GM18511 (cell line): ENCODE measurements around the gene PKN2.
A peak's percentile ranks its signal among the peaks of the same experiment; 100 is the strongest.
"Not testable (repeated sequence)": the region's sequence is repeated elsewhere in the genome, so short reads cannot be mapped to it uniquely, and the experiment has no call there.

Source experiments
- ATAC-seq: cut with Tn5 transposase; IDR thresholded peaks from one replicate; pipeline ENCODE4 v1.9.1; 2021; ENCODE audit warnings: mild to moderate bottlenecking, moderate library complexity; ENCODE audit not compliant: unreplicated experiment

The PKN2 gene

DNA sequence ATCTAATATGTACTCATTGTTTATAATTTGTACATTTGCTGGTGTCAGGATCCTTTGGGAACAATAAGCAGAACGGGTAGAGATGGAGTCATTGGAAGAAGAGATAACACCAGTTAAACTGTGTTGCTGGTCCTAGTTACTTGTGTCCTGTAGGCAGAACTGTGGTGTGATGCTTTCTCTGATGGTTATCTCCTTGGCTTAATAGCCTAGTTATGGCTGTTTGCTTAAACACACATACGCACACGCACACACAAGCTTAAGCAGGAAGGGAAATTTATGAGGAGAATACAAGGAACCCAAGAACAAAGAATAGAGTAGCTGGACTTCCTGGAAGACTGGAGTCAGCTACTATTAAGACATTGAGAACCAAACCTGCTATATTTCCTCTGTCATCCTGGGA lies 5.7 kb upstream of the PKN2 start:
- ATAC-seq = no peak

- no peak for ATAC-seq
Measured at GRCh38 chr1:88680471-88680870, 3.6 kb upstream of the PKN2 start.

- ATAC-seq = no peak
Measured at GRCh38 chr1:88680911-88681622, 3.0 kb upstream of the PKN2 start.

DNA sequence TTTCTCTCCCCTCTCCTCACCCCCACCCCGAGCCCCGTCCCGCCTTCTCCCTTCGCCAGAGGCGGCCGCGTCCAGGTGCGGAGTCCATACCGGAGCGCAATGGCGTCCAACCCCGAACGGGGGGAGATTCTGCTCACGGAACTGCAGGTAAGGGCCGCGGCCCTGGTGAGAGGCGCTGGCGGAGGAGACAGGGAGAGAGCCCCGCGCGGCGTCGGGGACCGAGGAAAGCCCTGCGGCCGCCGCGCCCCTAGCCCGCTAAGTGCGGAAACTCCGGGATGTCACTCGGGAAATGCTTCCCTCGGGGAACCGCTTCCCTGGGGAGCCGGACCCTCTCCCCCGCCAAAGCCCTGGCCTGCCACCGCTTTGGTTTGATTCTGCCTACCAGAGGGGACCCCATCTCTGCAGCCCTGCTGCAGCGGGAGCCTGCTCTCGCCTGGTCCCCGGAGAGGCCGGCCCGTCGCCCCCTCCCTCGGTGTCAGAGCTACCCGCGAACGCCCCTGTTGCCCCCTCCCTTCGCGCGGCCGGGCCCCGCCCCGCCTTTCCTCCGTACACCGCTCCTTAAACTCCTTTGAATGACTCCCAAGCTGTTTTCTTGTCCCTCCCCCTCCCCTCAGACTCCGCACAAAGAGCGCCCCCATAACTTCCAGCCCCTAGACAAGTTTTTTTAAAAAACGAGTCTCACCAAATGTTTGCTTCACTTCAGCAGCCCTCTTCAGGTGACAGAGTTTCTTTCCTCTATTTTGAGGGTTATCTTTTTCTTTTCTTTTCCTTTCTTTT lies 597 bp downstream of the PKN2 start:
- peak; percentile 57 for ATAC-seq

- no peak for ATAC-seq
Measured at GRCh38 chr1:88685259-88685620, 1.2 kb downstream of the PKN2 start.

DNA sequence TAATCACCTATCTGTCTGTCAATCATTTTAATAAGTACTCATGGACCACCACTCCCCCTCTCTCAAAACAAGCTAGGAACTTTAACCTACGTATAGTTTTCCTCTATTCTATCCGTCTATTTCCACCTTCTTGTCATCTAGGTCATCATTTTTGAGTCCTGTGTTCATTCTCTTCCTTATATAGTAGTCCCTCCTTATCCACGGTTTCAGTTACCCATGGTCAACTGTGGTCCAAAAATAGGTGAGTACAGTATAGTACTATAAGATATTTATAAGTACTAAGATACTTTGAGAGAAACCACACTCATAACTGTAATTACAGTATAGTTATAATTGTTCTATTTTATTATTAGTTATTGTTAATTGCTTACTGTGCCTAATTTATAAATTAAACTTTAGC lies 7.5 kb downstream of the PKN2 start:
- ATAC-seq = no peak

DNA sequence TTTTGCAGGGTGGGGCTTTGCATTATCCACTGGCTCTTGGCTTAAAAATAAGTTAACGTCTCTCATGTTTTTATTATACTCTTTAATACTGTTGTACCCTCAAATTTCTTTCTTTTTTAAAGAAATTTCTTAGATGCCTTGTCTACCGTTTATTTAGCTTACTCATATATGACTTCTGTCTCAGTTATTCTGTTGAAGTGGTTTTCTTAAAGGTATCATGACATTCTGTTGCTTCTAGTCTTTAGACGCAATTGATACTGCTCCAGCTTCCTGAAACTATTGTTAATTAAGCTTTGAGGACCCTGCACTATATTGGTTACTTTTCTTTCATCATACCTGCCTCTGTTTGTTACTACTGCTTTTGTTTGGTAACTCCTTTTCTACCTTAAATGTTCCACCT lies 11.7 kb downstream of the PKN2 start:
- ATAC-seq = no peak

DNA sequence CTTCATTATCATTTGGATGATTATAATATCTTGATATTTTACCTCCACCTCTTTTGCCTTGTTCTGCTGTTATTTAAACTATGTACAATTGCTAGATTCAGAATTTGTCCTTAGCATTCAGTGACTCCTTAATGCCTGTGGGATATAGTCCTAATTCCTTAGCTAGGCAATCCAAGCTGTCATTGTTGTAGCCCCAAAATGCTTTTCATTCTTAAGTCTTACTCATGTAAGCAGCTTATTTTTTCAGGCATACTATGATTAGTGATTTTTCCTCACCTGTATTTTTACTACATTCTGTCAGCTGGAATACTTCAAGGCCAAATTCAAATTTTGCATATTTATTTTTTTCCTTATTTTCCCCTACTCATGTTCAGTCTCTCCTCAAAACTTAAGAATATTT lies 13.4 kb downstream of the PKN2 start:
- no peak for ATAC-seq

DNA sequence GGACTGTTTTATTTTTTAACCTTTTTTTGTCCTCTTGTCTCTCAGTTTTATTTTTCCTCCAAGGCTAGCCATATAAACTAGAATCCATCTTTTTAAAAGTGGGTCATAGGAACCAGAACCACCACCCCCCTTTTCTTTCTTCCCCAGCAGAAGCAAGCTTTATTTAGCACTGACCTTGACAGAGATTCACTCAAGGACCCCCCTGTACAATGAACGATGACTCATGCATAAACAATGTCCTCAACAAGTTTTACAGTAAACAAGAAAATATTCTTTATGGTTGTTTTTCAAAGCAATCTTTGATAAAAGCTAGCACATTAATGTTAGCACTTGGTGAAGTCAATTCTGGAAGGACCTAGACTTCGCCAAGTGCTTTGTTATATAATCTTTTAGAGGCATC lies 14.1 kb downstream of the PKN2 start:
- ATAC-seq = no peak

GRCh38 chr1:88698764-88699163 lies 14.7 kb downstream of the PKN2 start:
- ATAC-seq = no peak

GRCh38 chr1:88700425-88701013 lies 16.4 kb downstream of the PKN2 start:
- ATAC-seq = no peak

DNA sequence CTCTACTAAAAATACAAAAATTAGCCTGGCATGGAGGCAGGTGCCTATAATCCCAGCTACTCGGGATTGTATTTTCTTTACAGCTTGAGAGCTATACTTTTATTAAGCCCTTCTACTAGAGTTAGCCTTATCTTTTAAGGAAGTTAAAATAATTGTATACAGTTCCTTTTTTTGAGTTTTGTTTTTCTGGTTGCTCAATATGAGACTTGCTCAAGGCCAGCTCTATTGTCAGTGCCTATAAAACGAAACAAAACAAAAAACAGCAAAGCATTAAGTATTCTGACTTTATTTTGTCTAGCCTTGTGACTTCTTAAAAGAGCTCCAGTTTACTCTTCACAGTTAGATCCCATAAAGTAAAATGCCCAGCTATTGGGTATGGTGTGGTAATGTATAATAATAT lies 17.2 kb downstream of the PKN2 start:
- ATAC-seq = peak; percentile 81

DNA sequence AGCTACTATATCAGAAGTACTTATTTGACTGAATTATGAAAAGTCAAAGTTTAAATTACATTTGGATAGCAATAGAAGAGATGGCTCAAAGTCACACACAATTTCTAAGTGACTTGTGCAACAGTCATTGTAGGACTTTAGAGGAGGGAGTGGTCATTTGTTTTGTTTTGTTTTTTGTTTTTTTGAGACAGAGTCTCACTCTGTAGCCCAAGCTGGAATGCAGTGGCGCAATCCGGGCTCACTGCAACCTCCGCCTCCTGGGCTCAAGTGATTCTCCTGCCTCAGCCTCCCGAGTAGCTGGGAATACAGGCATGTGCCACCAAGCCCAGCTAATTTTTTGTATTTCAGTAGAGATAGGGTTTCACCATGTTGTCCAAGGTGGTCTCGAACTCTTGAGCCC lies 17.7 kb downstream of the PKN2 start:
- ATAC-seq = not testable (repeated sequence)

- no peak for ATAC-seq
Measured at GRCh38 chr1:88708011-88708410, 23.9 kb downstream of the PKN2 start.

GRCh38 chr1:88712907-88713306 lies 28.8 kb downstream of the PKN2 start:
- not testable (repeated sequence) for ATAC-seq

- not testable (repeated sequence) for ATAC-seq
Measured at GRCh38 chr1:88716571-88716970, 32.5 kb downstream of the PKN2 start.

GRCh38 chr1:88722492-88722891 lies 38.4 kb downstream of the PKN2 start:
- no peak for ATAC-seq

- ATAC-seq = no peak
Measured at GRCh38 chr1:88726697-88727096, 42.6 kb downstream of the PKN2 start.

GRCh38 chr1:88727205-88727604 lies 43.1 kb downstream of the PKN2 start:
- ATAC-seq = no peak

DNA sequence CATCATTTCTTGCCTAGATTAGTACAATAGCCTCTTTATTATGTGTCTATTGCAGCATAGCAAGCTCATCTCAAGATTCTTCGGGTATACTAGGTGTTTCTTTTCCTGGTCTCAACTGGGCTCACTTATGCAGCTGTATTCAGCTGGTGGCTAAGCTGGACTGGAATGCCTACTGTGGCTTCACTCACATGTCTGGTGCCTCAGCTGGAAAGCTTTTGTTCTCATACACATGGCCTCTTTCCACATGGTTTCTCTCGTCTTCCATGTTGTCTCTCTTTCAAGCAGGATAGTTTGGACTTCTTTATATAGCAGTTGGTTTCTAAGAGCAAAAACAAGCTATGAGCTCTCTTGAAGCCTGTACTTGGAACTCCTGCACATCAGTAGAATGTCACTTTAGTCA lies 45.2 kb downstream of the PKN2 start:
- ATAC-seq = no peak

- no peak for ATAC-seq
Measured at GRCh38 chr1:88730132-88730675, 46.1 kb downstream of the PKN2 start.

GRCh38 chr1:88730995-88731394 lies 46.9 kb downstream of the PKN2 start:
- ATAC-seq = no peak
